ENCODE measurements around the gene SFXN1. TPM values are rescaled to one million over a fixed set of nuclear protein-coding genes. Genes with fewer than 3 reads are reported as not detected.

Gene SFXN1
- total and polyA plus RNA-seq, 2 of the 4 experiments (the other 2 are of a cell fraction) = 131 to 410 TPM

GRCh38 chr5:175575301-175575700 is 96.9 kb downstream of the SFXN1 start:
- CTCF ChIA-PET = no interaction called here
- Histone ChIP-seq H3K36me3 (ENCODE audit: control insufficient read depth, insufficient read depth, low read length) (no peaks in the 10 kb centered on the region), H3K27me3 (ENCODE audit: control insufficient read depth, insufficient read depth, low read length) (no peaks in the 10 kb centered on the region), H2AK9ac (replicated peaks; ENCODE audit: low read depth, low read length, poor library complexity) (no peak overlapping the region), H3K4me1 (ENCODE audit: control insufficient read depth, insufficient read depth, low read length) (no peaks in the 10 kb centered on the region), H3K4me2 (ENCODE audit: low read depth, low read length) (no peak overlapping the region), H2AK5ac (ENCODE audit: low read depth, low read length) (no peak overlapping the region), H4K5ac (ENCODE audit: low read depth, low read length) (no peak overlapping the region), H3K23ac (ENCODE audit: low read depth, low read length) (no peak overlapping the region), H3K9me1 (ENCODE audit: insufficient read depth, low read length) (no peaks in the 10 kb centered on the region), H4K20me1 (ENCODE audit: insufficient read depth, low read length) (no peaks in the 10 kb centered on the region), H2BK120ac (ENCODE audit: low read depth, low read length) (no peak overlapping the region), H3K18ac (ENCODE audit: low read depth, low read length) (no peak overlapping the region), H3K4me3 (ENCODE audit: insufficient read depth, low read depth, low read length) (no peak overlapping the region), H4K91ac (ENCODE audit: insufficient read depth, low read depth, low read length) (no peak overlapping the region), H3K56ac (ENCODE audit: extremely low read depth, insufficient read depth, low read length) (no peak overlapping the region), H3K14ac (replicated peaks; ENCODE audit: low read depth, low read length) (no peak overlapping the region), H2BK20ac (ENCODE audit: low read depth, low read length) (no peak overlapping the region), H2BK5ac (ENCODE audit: low read depth, low read length, poor library complexity, severe bottlenecking) (no peak overlapping the region), H3K27ac (ENCODE audit: insufficient read depth, low read length) (no peak overlapping the region), H3K4ac (ENCODE audit: low read depth, low read length) (no peak overlapping the region), H3K79me1 (ENCODE audit: low read depth in 1 of 2, low read length in 2 of 2) (no peaks in the 10 kb centered on the region), H2AFZ (replicated peaks; ENCODE audit: low read length, poor library complexity) (no peak overlapping the region), H3K9me3 (ENCODE audit: control insufficient read depth, insufficient read depth, low read length) (peaks cover 11% of the 10 kb centered on the region), H4K8ac (ENCODE audit: low read depth in 2 of 2, low read length in 2 of 2) (no peak overlapping the region), H3K9ac (ENCODE audit: low read depth, low read length) (no peak overlapping the region), H2BK15ac (ENCODE audit: low read depth, low read length) (no peak overlapping the region)
- dilution Hi-C loops (cut with HindIII; ENCODE audit: low sequenced_read_pairs, unreplicated experiment) (no loop called here), intact Hi-C loops (cut with micrococcal nuclease) (no loop called here), in situ Hi-C loops (cut with MboI; ENCODE audit: low sequenced_read_pairs) (no loop called here)
- 40% methylated on average over 1 of the region's 2 CpGs; no CpG with 5 or more reads in 1 of the 2 experiments for WGBS, 2 experiments (ENCODE audit: extremely low coverage in 2 of 2, insufficient read length in 1 of 2)
- BruUV-seq (replicated peaks) = no TSS peak
- ATAC-seq (ENCODE audit: low read depth) = no peak
- POLR2A ChIA-PET (ENCODE audit: unreplicated experiment) = no interaction called here
- no peak for TF ChIP-seq CTCF (conservative IDR thresholded peaks at IDR 0.05; ENCODE audit: low read depth, low read length)
- TF ChIP-seq MAFK (IDR thresholded peaks at IDR 0.05; ENCODE audit: low read depth, low read length) = no peak
- TF ChIP-seq CHD1 (IDR thresholded peaks at IDR 0.05; ENCODE audit: low read depth, low read length) = no peak
- TF ChIP-seq, protein P1, sequence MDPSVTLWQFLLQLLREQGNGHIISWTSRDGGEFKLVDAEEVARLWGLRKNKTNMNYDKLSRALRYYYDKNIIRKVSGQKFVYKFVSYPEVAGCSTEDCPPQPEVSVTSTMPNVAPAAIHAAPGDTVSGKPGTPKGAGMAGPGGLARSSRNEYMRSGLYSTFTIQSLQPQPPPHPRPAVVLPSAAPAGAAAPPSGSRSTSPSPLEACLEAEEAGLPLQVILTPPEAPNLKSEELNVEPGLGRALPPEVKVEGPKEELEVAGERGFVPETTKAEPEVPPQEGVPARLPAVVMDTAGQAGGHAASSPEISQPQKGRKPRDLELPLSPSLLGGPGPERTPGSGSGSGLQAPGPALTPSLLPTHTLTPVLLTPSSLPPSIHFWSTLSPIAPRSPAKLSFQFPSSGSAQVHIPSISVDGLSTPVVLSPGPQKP (IDR thresholded peaks at IDR 0.05; ENCODE audit: borderline replicate concordance, low read depth, low read length) = no peak
- TF ChIP-seq RCOR1 (IDR thresholded peaks at IDR 0.05; ENCODE audit: insufficient replicate concordance, low read length) = no peak
- no peak for TF ChIP-seq NFE2L2 (IDR thresholded peaks at IDR 0.05; ENCODE audit: low read depth, low read length)
- TF ChIP-seq RFX5 (IDR thresholded peaks at IDR 0.05; ENCODE audit: low read depth, low read length) = no peak
- TF ChIP-seq CEBPB (IDR thresholded peaks at IDR 0.05; ENCODE audit: low read depth, low read length) = no peak
- DNase-seq = no peak
